ENCODE results near the gene RAPGEF4. TPM values are rescaled to one million over a fixed set of nuclear protein-coding genes. Genes with fewer than 3 reads are reported as not detected.
"Not testable (repeated sequence)": the region's sequence is repeated elsewhere in the genome, so short reads cannot be mapped to it uniquely, and the experiment has no call there.

The RAPGEF4 gene
- total RNA-seq, 1 experiment from 2014 or later, result 1.4 TPM

DNA sequence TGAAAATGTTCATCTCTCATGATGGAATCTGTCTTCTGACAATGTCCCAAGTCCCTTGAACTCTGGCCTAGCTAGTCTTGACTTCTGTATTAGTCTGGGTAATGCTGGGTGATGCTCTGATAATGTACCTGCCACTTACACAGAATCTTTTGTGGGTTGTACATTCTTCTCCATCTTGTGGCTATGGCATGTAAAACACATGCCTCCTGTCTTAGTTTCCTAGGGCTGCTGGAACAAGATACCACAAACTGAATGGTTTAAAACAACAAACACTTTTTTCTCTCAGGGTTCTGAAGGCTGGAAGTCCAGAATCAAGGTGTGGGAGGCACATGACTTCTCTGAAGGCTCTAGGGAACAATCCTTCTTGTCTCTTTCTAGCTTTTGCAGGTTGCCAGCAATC is 57.1 kb downstream of the RAPGEF4 start:
- no peak overlapping the region for H3K4ac ChIP-seq (ENCODE audit: low read depth, low read length)
- H2BK120ac ChIP-seq (ENCODE audit: low read depth, low read length, poor library complexity, severe bottlenecking), result no peak overlapping the region
- H3K27me3 ChIP-seq (ENCODE audit: insufficient read depth, low read length), result no peaks in the 10 kb centered on the region
- no peak overlapping the region for H2BK5ac ChIP-seq (ENCODE audit: insufficient read length, low read length)
- DNase-seq, result no peak
- H2BK12ac ChIP-seq (ENCODE audit: insufficient read length, low read depth, low read length), result no peak overlapping the region
- H4K91ac ChIP-seq (ENCODE audit: insufficient read length, low read depth, low read length), result no peak overlapping the region
- no peak overlapping the region for H3K56ac ChIP-seq (ENCODE audit: insufficient read length, low read depth, low read length)
- H3T11ph ChIP-seq (ENCODE audit: low read length), result no peak overlapping the region
- TF ChIP-seq, protein P1, sequence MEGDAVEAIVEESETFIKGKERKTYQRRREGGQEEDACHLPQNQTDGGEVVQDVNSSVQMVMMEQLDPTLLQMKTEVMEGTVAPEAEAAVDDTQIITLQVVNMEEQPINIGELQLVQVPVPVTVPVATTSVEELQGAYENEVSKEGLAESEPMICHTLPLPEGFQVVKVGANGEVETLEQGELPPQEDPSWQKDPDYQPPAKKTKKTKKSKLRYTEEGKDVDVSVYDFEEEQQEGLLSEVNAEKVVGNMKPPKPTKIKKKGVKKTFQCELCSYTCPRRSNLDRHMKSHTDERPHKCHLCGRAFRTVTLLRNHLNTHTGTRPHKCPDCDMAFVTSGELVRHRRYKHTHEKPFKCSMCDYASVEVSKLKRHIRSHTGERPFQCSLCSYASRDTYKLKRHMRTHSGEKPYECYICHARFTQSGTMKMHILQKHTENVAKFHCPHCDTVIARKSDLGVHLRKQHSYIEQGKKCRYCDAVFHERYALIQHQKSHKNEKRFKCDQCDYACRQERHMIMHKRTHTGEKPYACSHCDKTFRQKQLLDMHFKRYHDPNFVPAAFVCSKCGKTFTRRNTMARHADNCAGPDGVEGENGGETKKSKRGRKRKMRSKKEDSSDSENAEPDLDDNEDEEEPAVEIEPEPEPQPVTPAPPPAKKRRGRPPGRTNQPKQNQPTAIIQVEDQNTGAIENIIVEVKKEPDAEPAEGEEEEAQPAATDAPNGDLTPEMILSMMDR (conservative IDR thresholded peaks at IDR 0.05), result no peak
- H3K4me2 ChIP-seq (ENCODE audit: insufficient read depth, insufficient read length, low read length), result no peak overlapping the region
- H3K79me2 ChIP-seq (ENCODE audit: insufficient read depth, low read length), result no peaks in the 10 kb centered on the region
- H3K79me1 ChIP-seq (ENCODE audit: insufficient read depth, low read depth, low read length, poor library complexity, severe bottlenecking), result no peaks in the 10 kb centered on the region
- no peaks in the 10 kb centered on the region for H3K9me3 ChIP-seq (ENCODE audit: control insufficient read depth, low read depth, low read length)
- no peak overlapping the region for H3K4me3 Mint-ChIP-seq
- no peak overlapping the region for H2BK20ac ChIP-seq (ENCODE audit: low read depth, low read length, poor library complexity, severe bottlenecking)
- H3K14ac ChIP-seq (ENCODE audit: insufficient read depth, low read length), result no peak overlapping the region
- no peaks in the 10 kb centered on the region for H3K9me3 Mint-ChIP-seq
- no peak overlapping the region for H2BK15ac ChIP-seq (ENCODE audit: low read depth, low read length)
- H3K4me1 ChIP-seq (ENCODE audit: insufficient read depth, low read length), result no peaks in the 10 kb centered on the region
- H3K27me3 Mint-ChIP-seq (ENCODE audit: low read depth), result no peaks in the 10 kb centered on the region
- no peak overlapping the region for H3K9ac ChIP-seq (ENCODE audit: extremely low read depth, insufficient read length, low read length)
- H4K8ac ChIP-seq (replicated peaks; ENCODE audit: insufficient read length, low read depth, low read length), result no peak overlapping the region
- no peak overlapping the region for H3K27ac Mint-ChIP-seq
- H3K18ac ChIP-seq (ENCODE audit: insufficient read length, low read depth, low read length), result no peak overlapping the region
- H3K23me2 ChIP-seq (ENCODE audit: insufficient read length, low read depth, low read length, poor library complexity, severe bottlenecking), result no peaks in the 10 kb centered on the region
- H4K5ac ChIP-seq (ENCODE audit: insufficient read length, low read depth, low read length), result no peak overlapping the region
- H2AFZ ChIP-seq (ENCODE audit: low read length), result no peak overlapping the region
- H3K4me1 Mint-ChIP-seq, result no peaks in the 10 kb centered on the region
- H3K36me3 Mint-ChIP-seq (ENCODE audit: insufficient read depth in 1 of 3, low read depth in 3 of 3), result no peaks in the 10 kb centered on the region
- H3K27ac ChIP-seq (ENCODE audit: insufficient read length, low read depth, low read length), result no peak overlapping the region
- no peak overlapping the region for H2AK5ac ChIP-seq (ENCODE audit: insufficient read length, low read length)
- H3K23ac ChIP-seq (ENCODE audit: insufficient read length, low read depth, low read length), result no peak overlapping the region
- no peaks in the 10 kb centered on the region for H4K20me1 ChIP-seq (ENCODE audit: control insufficient read depth, insufficient read depth, insufficient read length)

- H2BK15ac ChIP-seq (ENCODE audit: low read depth, low read length); H3K14ac ChIP-seq (ENCODE audit: insufficient read depth, low read length); H3T11ph ChIP-seq (ENCODE audit: low read length); DNase-seq; H3K9me3 ChIP-seq (ENCODE audit: control insufficient read depth, low read depth, low read length); H4K20me1 ChIP-seq (ENCODE audit: control insufficient read depth, insufficient read depth, insufficient read length); H2BK5ac ChIP-seq (ENCODE audit: insufficient read length, low read length); H3K4ac ChIP-seq (ENCODE audit: low read depth, low read length); H3K4me1 Mint-ChIP-seq; H4K91ac ChIP-seq (ENCODE audit: insufficient read length, low read depth, low read length); H2BK120ac ChIP-seq (ENCODE audit: low read depth, low read length, poor library complexity, severe bottlenecking); H3K4me3 Mint-ChIP-seq; H2AK5ac ChIP-seq (ENCODE audit: insufficient read length, low read length); H2BK12ac ChIP-seq (ENCODE audit: insufficient read length, low read depth, low read length); H3K79me1 ChIP-seq (ENCODE audit: insufficient read depth, low read depth, low read length, poor library complexity, severe bottlenecking); H3K23ac ChIP-seq (ENCODE audit: insufficient read length, low read depth, low read length); H3K4me2 ChIP-seq (ENCODE audit: insufficient read depth, insufficient read length, low read length); H3K23me2 ChIP-seq (ENCODE audit: insufficient read length, low read depth, low read length, poor library complexity, severe bottlenecking); H3K27me3 Mint-ChIP-seq (ENCODE audit: low read depth); H2AFZ ChIP-seq (ENCODE audit: low read length); H3K27ac ChIP-seq (ENCODE audit: insufficient read length, low read depth, low read length); H3K9ac ChIP-seq (ENCODE audit: extremely low read depth, insufficient read length, low read length); H3K79me2 ChIP-seq (ENCODE audit: insufficient read depth, low read length); H3K4me1 ChIP-seq (ENCODE audit: insufficient read depth, low read length); H3K27ac Mint-ChIP-seq; H3K18ac ChIP-seq (ENCODE audit: insufficient read length, low read depth, low read length); H2BK20ac ChIP-seq (ENCODE audit: low read depth, low read length, poor library complexity, severe bottlenecking); H3K27me3 ChIP-seq (ENCODE audit: insufficient read depth, low read length); H4K5ac ChIP-seq (ENCODE audit: insufficient read length, low read depth, low read length); H4K8ac ChIP-seq (replicated peaks; ENCODE audit: insufficient read length, low read depth, low read length); H3K56ac ChIP-seq (ENCODE audit: insufficient read length, low read depth, low read length): not testable (repeated sequence)
- WGBS (ENCODE audit: extremely low coverage, insufficient read length, low lambda C conversion rate), result no CpG with 5 or more reads among the region's 1 CpG
- peaks cover 30 to 39% of the 10 kb centered on the region in 2 experiments for H3K9me3 Mint-ChIP-seq
- H3K36me3 Mint-ChIP-seq (ENCODE audit: insufficient read depth in 1 of 3, low read depth in 3 of 3), result peaks cover 9 to 31% (median 29%) of the 10 kb centered on the region in 3 experiments
These were observed 67.7 kb downstream of the RAPGEF4 start for GRCh38 chr2:172803308-172803707.
